Muscle of leg (tissue), 11 donors: ENCODE data around the gene KRT85. TPM values are rescaled to one million over a fixed set of nuclear protein-coding genes. Genes with fewer than 3 reads are reported as not detected.

Experiments used
- DNase-seq: peaks from one replicate; pipeline ENCODE4 v3.0.0; 2013
- H3K27ac ChIP-seq: one replicate; pipeline ENCODE4 v1.5.1; 2013; ENCODE audit warnings: mild to moderate bottlenecking, low read length, control low read depth
- H3K27me3 ChIP-seq: one replicate; pipeline ENCODE4 v1.6.1; 2013; ENCODE audit warnings: low read length; ENCODE audit not compliant: control insufficient read depth, insufficient read depth
- H3K36me3 ChIP-seq: one replicate; pipeline ENCODE4 v1.6.1; 2013; ENCODE audit warnings: low read length; ENCODE audit not compliant: control insufficient read depth, insufficient read depth
- H3K4me1 ChIP-seq: one replicate; pipeline ENCODE4 v1.6.1; 2013; ENCODE audit warnings: low read length; ENCODE audit not compliant: control insufficient read depth, insufficient read depth
- H3K4me3 ChIP-seq: one replicate; pipeline ENCODE4 v1.5.1; 2013; ENCODE audit warnings: low read length, control low read depth
- H3K9me3 ChIP-seq: replicated peaks from 2 replicates; pipeline ENCODE4 v1.6.1; 2013; ENCODE audit warnings: low read depth, low read length; ENCODE audit not compliant: control insufficient read depth
- WGBS: methylation state at CpG from one replicate; pipeline ENCODE4 v1.1.5; 2013; ENCODE audit warnings: missing lambda C conversion rate; ENCODE audit not compliant: insufficient coverage; 5-methylcytosine and 5-hydroxymethylcytosine counted together
- polyA plus RNA-seq, 8 donors: library from polyadenylated mRNA; unstranded; fragments of 120-200 nt; gene quantifications; one replicate each; pipeline versions ENCODE4 v1.2.1 to v1.2.3, GENCODE V29; 2013; ENCODE audit warnings: inconsistent platforms in 1 of 8, low replicate concordance in 1 of 8; ENCODE audit not compliant: insufficient read length in 8 of 8, insufficient read depth in 1 of 8
- total RNA-seq: library from RNA; stranded (reverse); fragments of 120-200 nt; gene quantifications from one replicate; pipeline ENCODE4 v1.2.4, GENCODE V29; 2013

Gene KRT85
- total and polyA plus RNA-seq, 9 donors, result not detected

DNA sequence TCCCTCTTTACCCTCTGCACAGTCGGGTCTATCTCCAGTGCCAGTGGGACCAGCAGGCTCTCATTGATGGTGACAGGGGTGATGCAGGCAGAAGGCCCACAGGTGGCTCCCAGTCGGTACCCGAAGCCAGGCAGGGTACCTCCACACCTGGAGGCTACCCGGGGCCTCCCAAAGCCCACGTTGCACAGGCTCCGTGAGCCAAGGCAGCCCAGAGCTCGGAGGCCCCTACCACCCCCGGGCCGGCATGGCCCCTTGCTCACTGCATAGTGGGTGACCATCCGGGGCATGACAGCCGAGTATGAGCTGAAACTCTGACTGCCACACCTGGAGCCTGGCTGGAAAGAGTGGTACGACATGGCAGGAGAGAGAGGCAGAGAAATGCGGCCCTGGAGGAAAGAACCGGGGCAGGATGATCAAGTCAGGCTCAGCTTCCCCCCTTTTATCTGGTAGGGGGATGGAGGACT is 38.7 kb upstream of the KRT85 start, which contains the start of gene KRT82:
Gene KRT82, minus strand, starts transcription at position 414 of the 464 bp plus-strand sequence. Its CDS starts 58 bp downstream, at position 356.
- H3K4me3 ChIP-seq, result no peak within 1 kb of the TSS
- no peak for DNase-seq
- no peaks in the 10 kb centered on the region for H3K4me1 ChIP-seq
- no peak within 1 kb of the TSS for H3K27ac ChIP-seq
- no peaks in the 10 kb centered on the region for H3K9me3 ChIP-seq
- peaks cover 2% of the 10 kb centered on the region for H3K27me3 ChIP-seq
- no peaks in the 10 kb centered on the region for H3K36me3 ChIP-seq
- 83% methylated on average over 10 of the region's 14 CpGs for WGBS

DNA sequence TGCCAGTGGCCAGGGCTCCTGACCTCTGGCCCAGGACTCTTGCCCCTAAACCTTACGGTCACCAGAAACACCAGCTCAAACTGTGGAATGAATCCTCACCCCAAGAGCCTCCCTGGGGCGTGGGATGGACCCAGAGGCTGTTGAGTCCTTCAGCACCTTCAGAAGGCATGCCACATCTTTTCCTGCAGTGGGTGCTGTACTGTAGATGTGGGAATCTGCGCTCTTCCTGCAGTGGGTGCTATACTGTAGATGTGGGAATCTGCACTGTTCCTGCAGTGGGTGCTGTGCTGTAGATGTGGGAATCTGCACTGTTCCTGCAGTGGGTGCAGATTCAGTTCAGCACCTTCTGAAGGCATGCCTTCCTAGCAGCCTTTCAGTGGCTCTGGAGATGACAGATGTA is 37.7 kb upstream of the KRT85 start:
- WGBS, result 100% methylated on average over 1 of the region's 3 CpGs
- H3K4me1 ChIP-seq, result no peaks in the 10 kb centered on the region
- no peak overlapping the region for H3K27ac ChIP-seq
- no peak overlapping the region for H3K4me3 ChIP-seq
- peaks cover 2% of the 10 kb centered on the region for H3K27me3 ChIP-seq
- H3K36me3 ChIP-seq, result no peaks in the 10 kb centered on the region
- DNase-seq, result no peak
- H3K9me3 ChIP-seq, result no peaks in the 10 kb centered on the region

DNA sequence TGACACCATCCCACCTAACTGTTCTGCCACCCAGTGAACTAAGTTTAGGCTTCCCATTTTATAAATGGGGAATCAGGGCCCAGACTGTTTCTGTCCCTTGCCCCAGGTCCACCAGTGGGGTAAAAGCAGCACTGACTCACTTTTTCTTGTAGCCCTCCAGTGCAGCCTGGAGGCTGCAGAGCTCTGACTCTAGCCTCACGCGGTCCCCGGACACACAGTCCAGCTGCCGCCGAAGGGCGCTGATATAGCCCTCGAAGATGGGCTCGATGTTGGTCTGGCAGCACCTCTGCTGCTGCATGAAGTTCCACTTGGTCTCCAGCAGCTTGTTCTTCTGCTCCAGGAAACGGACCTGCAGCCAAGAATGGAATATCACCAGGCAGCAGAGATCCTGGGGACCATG is 36.3 kb upstream of the KRT85 start:
- Histone ChIP-seq H3K36me3 (no peaks in the 10 kb centered on the region), H3K9me3 (no peaks in the 10 kb centered on the region), H3K27ac (no peak overlapping the region), H3K4me3 (no peak overlapping the region), H3K4me1 (no peaks in the 10 kb centered on the region), H3K27me3 (peaks cover 4% of the 10 kb centered on the region)
- 80% methylated on average over 9 of the region's 9 CpGs for WGBS
- DNase-seq, result no peak

GRCh38 chr12:52402873-52403540 is 35.7 kb upstream of the KRT85 start:
- Histone ChIP-seq H3K27ac (no peak overlapping the region), H3K36me3 (no peaks in the 10 kb centered on the region), H3K27me3 (peaks cover 5% of the 10 kb centered on the region), H3K4me3 (no peak overlapping the region), H3K9me3 (no peaks in the 10 kb centered on the region), H3K4me1 (no peaks in the 10 kb centered on the region)
- 27% methylated on average over 1 of the region's 3 CpGs for WGBS
- DNase-seq, result no peak

DNA sequence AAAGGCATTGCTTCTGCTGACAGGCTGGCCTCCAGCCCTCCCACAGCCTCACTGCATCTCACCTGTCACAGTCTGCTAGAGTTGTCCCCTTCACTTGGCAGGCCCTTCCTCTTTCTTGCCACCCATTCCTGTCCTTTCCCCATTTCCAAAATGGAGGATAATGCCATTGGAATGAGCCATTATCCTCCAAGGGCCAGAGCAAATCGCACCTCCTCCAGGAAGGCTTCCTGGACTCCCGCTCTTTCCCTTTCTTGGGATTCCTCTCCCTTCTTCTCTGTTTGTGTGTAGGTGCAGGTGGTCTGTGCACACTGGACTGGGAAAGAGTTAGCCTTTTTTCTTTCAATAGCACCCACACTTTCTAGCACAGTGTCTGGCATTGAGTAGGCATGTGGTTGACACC is 35.1 kb upstream of the KRT85 start:
- no peaks in the 10 kb centered on the region for H3K9me3 ChIP-seq
- H3K4me1 ChIP-seq, result no peaks in the 10 kb centered on the region
- no CpG with 5 or more reads among the region's 2 CpGs for WGBS
- no peaks in the 10 kb centered on the region for H3K36me3 ChIP-seq
- H3K4me3 ChIP-seq, result no peak overlapping the region
- no peak overlapping the region for H3K27ac ChIP-seq
- DNase-seq, result no peak
- H3K27me3 ChIP-seq, result peaks cover 5% of the 10 kb centered on the region

DNA sequence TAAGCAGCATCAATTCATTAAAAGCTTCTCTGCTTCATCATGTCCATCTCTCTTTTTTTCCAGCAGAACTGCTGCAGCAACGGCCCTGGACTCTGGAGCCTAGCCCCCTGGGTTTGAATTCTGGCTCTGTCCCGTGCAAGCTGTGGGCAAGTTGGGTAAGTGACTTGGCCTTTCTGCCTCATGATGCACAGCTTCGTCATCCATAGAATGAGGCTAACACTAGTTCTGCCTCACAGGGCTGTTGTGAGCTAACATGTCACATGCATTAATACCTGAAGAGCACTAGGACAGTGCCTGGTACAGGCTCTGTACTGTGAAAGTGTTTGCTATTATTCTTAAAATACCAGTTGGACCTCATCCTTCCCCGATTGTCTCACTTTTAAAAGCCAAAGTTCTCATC is 34.6 kb upstream of the KRT85 start:
- DNase-seq, result no peak
- H3K9me3 ChIP-seq, result no peaks in the 10 kb centered on the region
- no peaks in the 10 kb centered on the region for H3K4me1 ChIP-seq
- H3K36me3 ChIP-seq, result no peaks in the 10 kb centered on the region
- WGBS, result 84% methylated on average over 3 of the region's 4 CpGs
- H3K27me3 ChIP-seq, result peaks cover 8% of the 10 kb centered on the region
- H3K4me3 ChIP-seq, result no peak overlapping the region
- H3K27ac ChIP-seq, result no peak overlapping the region

DNA sequence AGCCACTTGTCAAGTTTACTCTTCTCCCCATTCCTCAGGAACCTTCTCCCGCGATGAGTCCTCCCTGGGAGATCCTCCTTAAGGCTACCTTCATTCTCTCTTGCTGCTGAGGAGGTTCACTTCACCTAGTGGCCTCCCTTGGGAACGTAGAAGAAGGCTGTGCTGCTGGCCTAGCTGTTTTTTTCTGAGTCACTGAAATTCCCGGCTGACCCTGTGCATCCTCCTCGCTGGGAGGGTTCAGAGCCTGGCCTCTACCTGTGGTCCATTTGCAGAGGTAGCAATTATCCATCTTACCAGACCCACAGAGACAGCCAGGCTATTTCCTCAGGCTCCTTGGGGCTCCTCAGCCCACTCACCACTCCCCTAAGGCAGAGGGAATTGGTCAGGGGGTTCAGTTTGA is 34.2 kb upstream of the KRT85 start:
- H3K27ac ChIP-seq, result no peak overlapping the region
- H3K4me3 ChIP-seq, result no peak overlapping the region
- H3K9me3 ChIP-seq, result no peaks in the 10 kb centered on the region
- 90% methylated on average over 5 of the region's 5 CpGs for WGBS
- H3K27me3 ChIP-seq, result peaks cover 11% of the 10 kb centered on the region
- DNase-seq, result no peak
- H3K4me1 ChIP-seq, result no peaks in the 10 kb centered on the region
- no peaks in the 10 kb centered on the region for H3K36me3 ChIP-seq

DNA sequence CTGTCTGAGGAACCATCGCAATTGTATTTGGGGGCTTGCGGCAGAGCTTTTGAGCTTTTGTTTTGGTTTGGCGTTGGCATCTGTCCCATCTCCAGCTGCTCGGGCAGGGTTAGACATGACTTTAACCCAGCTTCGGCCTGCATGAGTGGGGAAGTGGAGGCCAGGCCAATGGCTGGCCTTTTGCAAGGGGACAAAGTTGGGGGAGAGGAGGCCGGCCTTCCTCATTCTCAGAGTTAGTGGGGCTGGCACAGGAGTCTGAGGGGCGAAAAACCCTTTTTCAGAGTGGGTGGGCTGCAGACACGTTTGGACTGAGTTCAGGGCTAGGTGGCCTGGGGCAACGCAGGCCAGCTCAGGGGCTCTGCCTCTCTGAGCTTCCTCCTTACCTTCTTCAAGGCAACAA is 33.6 kb upstream of the KRT85 start:
- Histone ChIP-seq H3K9me3 (no peaks in the 10 kb centered on the region), H3K27ac (no peak overlapping the region), H3K36me3 (no peaks in the 10 kb centered on the region), H3K4me1 (no peaks in the 10 kb centered on the region), H3K4me3 (no peak overlapping the region), H3K27me3 (peaks cover 13% of the 10 kb centered on the region)
- no peak for DNase-seq
- WGBS, result 84% methylated on average over 9 of the region's 9 CpGs

GRCh38 chr12:52399756-52400155 is 32.5 kb upstream of the KRT85 start:
- Histone ChIP-seq H3K27ac (no peak overlapping the region), H3K4me3 (no peak overlapping the region), H3K27me3 (peaks cover 15% of the 10 kb centered on the region), H3K36me3 (no peaks in the 10 kb centered on the region), H3K4me1 (no peaks in the 10 kb centered on the region), H3K9me3 (no peaks in the 10 kb centered on the region)
- WGBS, result 83% methylated on average over 16 of the region's 16 CpGs
- DNase-seq, result no peak

DNA sequence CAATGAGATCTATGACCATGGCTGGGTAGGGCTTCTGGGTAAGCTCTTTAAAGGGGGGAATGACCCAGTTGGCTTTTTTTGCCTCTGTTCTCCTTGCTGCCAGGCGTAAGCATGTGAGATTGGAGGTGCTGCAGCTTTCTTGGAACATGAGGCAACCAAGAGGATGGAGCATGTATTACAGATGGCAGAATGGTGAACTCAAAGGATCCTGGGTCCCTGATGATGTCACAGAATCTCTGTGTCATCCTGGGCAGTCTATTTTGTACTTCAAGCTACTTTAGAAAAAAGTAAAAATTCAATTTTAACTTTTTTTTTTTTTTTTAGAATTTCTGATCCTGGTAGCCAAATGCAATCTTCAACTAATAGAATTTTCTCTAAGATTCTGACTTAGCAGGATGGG is 30.9 kb upstream of the KRT85 start:
- no peak overlapping the region for H3K27ac ChIP-seq
- H3K4me1 ChIP-seq, result no peaks in the 10 kb centered on the region
- no peak for DNase-seq
- H3K9me3 ChIP-seq, result no peaks in the 10 kb centered on the region
- peaks cover 15% of the 10 kb centered on the region for H3K27me3 ChIP-seq
- WGBS, result 67% methylated on average over 1 of the region's 1 CpG
- H3K4me3 ChIP-seq, result no peak overlapping the region
- no peaks in the 10 kb centered on the region for H3K36me3 ChIP-seq

DNA sequence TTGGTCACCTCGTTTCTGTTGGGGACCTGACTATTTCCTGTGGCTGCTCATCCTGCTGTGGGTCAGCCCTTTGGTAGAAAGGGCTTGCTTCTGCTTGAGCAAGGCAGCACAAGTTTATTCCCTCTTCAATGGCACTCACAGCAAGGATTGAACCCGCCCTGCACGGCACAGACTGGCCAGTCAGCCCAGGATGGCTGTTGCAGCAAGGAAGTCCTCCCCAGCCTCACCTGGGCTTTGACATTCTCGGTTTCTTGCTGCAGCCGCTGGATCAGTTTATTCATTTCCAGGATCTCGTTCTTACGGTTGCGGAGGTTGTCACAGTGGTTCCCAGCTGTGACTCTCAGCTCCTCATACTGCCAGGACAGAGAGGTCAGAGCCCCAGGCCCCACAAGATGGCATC is 29.4 kb upstream of the KRT85 start:
- Histone ChIP-seq H3K27ac (no peak overlapping the region), H3K4me3 (no peak overlapping the region), H3K4me1 (peaks cover 2% of the 10 kb centered on the region), H3K9me3 (no peaks in the 10 kb centered on the region), H3K36me3 (no peaks in the 10 kb centered on the region), H3K27me3 (peaks cover 15% of the 10 kb centered on the region)
- 71% methylated on average over 8 of the region's 8 CpGs for WGBS
- no peak for DNase-seq
